ENCODE data around the gene KIAA1191.

DNA sequence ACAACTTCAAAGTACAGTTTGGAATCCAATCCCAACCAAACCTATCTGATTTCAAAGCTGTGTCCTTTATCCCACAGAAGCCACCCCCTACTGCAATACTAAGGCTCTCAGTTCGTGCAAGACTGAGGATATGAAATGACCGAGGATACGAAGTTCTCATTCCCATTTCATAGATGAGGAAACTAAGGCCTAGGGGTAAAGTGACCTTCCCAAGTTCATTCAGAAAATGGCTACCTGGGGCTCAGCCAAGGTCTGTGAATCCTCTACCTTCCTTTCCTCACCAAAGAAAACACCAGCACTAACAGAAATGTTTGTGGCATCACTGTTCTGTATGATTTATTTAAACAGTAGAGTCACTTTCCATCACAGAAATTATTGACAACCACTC is 5.4 kb downstream of the KIAA1191 start:
- TF ChIP-seq CTCF (IDR thresholded peaks at IDR 0.05) (no peak), POLR2A (IDR thresholded peaks at IDR 0.05) (no peak)

All from lower leg skin (tissue), 3 donors.